Left forelimb (tissue), 1 donor: Measurements from ENCODE around the gene LTBP1.

Experiments used
- DNase-seq: peaks from one replicate; pipeline ENCODE4 v3.0.0-alpha.2; 2018; ENCODE audit warnings: low spot score

Gene LTBP1

GRCh38 chr2:33115728-33116127 is 169.0 kb downstream of the LTBP1 start:
- DNase-seq: no peak

- DNase-seq: no peak
Measured at GRCh38 chr2:33116799-33117198, 170.0 kb downstream of the LTBP1 start.

- no peak for DNase-seq
Measured at GRCh38 chr2:33118651-33119050, 171.9 kb downstream of the LTBP1 start.

GRCh38 chr2:33121416-33121815 is 174.7 kb downstream of the LTBP1 start:
- no peak for DNase-seq

GRCh38 chr2:33121925-33122324 is 175.2 kb downstream of the LTBP1 start:
- DNase-seq: no peak

GRCh38 chr2:33122726-33123125 is 176.0 kb downstream of the LTBP1 start:
- no peak for DNase-seq

- no peak for DNase-seq
Measured at GRCh38 chr2:33123216-33123615, 176.5 kb downstream of the LTBP1 start.

GRCh38 chr2:33126552-33126951 is 179.8 kb downstream of the LTBP1 start:
- DNase-seq: no peak

GRCh38 chr2:33126958-33127357 is 180.2 kb downstream of the LTBP1 start:
- DNase-seq: no peak

- DNase-seq: no peak
Measured at GRCh38 chr2:33129263-33130053, 182.7 kb downstream of the LTBP1 start.

- no peak for DNase-seq
Measured at GRCh38 chr2:33130054-33130447, 183.3 kb downstream of the LTBP1 start.

- DNase-seq: no peak
Measured at GRCh38 chr2:33130544-33130943, 183.8 kb downstream of the LTBP1 start.

- no peak for DNase-seq
Measured at GRCh38 chr2:33131111-33131510, 184.4 kb downstream of the LTBP1 start.

GRCh38 chr2:33131749-33132148 is 185.0 kb downstream of the LTBP1 start:
- no peak for DNase-seq

GRCh38 chr2:33133454-33133952 is 186.8 kb downstream of the LTBP1 start:
- no peak for DNase-seq

GRCh38 chr2:33134086-33134771 is 187.5 kb downstream of the LTBP1 start:
- DNase-seq: peak; percentile 78

GRCh38 chr2:33134791-33135560 is 188.2 kb downstream of the LTBP1 start:
- peak; percentile 74 for DNase-seq

- DNase-seq: no peak
Measured at GRCh38 chr2:33135645-33136044, 188.9 kb downstream of the LTBP1 start.

- no peak for DNase-seq
Measured at GRCh38 chr2:33136056-33136455, 189.3 kb downstream of the LTBP1 start.

- DNase-seq: no peak
Measured at GRCh38 chr2:33136566-33136965, 189.8 kb downstream of the LTBP1 start.

- DNase-seq: no peak
Measured at GRCh38 chr2:33137331-33137730, 190.6 kb downstream of the LTBP1 start.

GRCh38 chr2:33139949-33140348 is 193.2 kb downstream of the LTBP1 start:
- DNase-seq: no peak

- DNase-seq: no peak
Measured at GRCh38 chr2:33141476-33141875, 194.7 kb downstream of the LTBP1 start.
